Astrocyte of the spinal cord (primary cell): ENCODE measurements around the gene CDKAL1.

Experiments
- DNase-seq: peaks from one replicate; pipeline ENCODE4 v3.0.0; 2011; ENCODE audit warnings: low read depth, low spot score
- H3K4me3 ChIP-seq: 2 replicates; pipeline ENCODE4 v1.5.1; 2011; ENCODE audit warnings: low read depth, mild to moderate bottlenecking, low read length, moderate library complexity
- in situ Hi-C: cut with HindIII; loops from 2 replicates; pipeline ENCODE4 v1.10.0; 2017; ENCODE audit warnings: low sequenced_read_pairs
- TF ChIP-seq, protein P1 (sequence below): IDR thresholded peaks from 2 replicates; pipeline ENCODE4 v1.5.1; 2012; ENCODE audit warnings: low read depth, mild to moderate bottlenecking, low read length, inconsistent platforms

The CDKAL1 gene

DNA sequence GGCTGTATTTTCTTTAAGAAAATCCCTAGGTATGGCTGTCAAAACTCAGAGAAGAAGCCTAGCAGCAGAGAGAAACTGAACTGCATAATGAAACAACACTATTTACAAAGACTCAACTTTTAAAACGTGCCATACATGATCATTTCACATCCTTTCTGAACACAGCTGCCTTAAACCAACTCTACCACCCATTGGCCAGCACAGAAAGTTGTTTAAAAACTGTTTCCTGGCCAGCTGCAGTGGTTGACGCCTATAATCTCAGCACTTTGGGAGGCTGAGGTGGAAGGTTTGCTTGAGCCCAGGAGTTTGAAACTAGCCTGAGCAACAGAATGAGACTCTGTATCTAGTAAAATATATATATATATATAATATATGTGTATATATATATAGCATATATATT is 722.9 kb downstream of the CDKAL1 start:
- TF ChIP-seq, protein P1, sequence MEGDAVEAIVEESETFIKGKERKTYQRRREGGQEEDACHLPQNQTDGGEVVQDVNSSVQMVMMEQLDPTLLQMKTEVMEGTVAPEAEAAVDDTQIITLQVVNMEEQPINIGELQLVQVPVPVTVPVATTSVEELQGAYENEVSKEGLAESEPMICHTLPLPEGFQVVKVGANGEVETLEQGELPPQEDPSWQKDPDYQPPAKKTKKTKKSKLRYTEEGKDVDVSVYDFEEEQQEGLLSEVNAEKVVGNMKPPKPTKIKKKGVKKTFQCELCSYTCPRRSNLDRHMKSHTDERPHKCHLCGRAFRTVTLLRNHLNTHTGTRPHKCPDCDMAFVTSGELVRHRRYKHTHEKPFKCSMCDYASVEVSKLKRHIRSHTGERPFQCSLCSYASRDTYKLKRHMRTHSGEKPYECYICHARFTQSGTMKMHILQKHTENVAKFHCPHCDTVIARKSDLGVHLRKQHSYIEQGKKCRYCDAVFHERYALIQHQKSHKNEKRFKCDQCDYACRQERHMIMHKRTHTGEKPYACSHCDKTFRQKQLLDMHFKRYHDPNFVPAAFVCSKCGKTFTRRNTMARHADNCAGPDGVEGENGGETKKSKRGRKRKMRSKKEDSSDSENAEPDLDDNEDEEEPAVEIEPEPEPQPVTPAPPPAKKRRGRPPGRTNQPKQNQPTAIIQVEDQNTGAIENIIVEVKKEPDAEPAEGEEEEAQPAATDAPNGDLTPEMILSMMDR, result no peak
- H3K4me3 ChIP-seq, result no peak overlapping the region
- in situ Hi-C loops, result no loop called here
- DNase-seq, result no peak

DNA sequence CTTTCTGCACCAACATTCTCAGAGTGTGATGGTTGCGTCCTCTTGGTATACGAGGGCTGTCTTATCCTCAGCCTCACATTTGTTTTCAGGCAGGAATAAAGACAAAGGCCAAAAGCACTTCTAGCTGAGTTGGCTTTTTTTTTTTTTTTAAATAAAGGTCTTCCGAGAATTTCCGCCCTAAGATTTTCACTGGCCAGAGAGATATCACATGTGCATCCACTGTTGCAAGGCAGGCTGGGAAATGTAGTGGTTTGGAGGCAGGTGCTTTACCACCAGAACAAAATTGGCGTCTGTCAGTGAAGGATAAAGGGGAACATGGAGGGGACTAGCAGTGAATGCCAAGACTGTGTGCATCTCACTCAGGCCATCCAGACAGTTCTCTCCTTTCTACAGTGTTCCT is 724.4 kb downstream of the CDKAL1 start:
- TF ChIP-seq, protein P1, result no peak
- in situ Hi-C loops, result no loop called here
- no peak overlapping the region for H3K4me3 ChIP-seq
- no peak for DNase-seq

DNA sequence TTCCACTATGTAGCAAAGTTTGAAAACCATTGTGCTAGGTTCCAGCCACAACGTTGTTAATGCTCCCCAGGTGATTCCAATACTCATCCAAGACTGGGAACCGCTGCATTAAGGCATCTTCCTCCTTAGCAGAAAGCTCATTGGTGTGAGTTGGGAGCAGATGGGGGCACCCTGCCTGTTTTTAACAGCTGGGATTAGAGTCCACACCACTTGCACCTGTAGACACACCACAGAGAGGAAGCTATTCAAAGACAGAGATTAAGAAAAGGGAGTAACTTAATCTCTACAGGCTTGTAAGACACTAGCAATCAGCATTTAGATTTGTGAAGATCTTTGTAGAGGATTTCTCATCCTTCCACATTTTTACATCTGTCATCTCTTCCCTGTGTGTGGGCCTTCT is 725.4 kb downstream of the CDKAL1 start:
- no peak overlapping the region for H3K4me3 ChIP-seq
- in situ Hi-C loops, result no loop called here
- DNase-seq, result no peak
- TF ChIP-seq, protein P1, result no peak

DNA sequence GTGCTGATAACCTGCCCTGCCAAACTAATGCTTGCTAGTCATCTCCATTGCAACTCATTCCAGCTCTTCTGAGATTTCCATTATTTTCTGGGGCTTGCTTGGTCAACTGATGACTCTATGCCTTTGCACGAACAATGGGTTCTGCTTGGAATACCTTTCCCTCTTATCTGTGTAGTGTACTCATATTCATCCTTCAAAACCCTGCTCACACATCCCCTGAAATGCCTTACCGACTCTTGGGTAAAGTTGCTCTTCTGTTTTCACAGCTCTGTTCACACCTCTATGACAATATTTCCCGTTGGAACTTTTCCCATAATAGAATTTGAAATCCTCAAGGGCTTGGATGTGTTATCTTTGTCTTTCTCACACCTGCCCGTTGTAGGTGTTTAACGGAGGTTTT is 728.2 kb downstream of the CDKAL1 start:
- TF ChIP-seq, protein P1, result no peak
- no peak overlapping the region for H3K4me3 ChIP-seq
- in situ Hi-C loops, result no loop called here
- no peak for DNase-seq

DNA sequence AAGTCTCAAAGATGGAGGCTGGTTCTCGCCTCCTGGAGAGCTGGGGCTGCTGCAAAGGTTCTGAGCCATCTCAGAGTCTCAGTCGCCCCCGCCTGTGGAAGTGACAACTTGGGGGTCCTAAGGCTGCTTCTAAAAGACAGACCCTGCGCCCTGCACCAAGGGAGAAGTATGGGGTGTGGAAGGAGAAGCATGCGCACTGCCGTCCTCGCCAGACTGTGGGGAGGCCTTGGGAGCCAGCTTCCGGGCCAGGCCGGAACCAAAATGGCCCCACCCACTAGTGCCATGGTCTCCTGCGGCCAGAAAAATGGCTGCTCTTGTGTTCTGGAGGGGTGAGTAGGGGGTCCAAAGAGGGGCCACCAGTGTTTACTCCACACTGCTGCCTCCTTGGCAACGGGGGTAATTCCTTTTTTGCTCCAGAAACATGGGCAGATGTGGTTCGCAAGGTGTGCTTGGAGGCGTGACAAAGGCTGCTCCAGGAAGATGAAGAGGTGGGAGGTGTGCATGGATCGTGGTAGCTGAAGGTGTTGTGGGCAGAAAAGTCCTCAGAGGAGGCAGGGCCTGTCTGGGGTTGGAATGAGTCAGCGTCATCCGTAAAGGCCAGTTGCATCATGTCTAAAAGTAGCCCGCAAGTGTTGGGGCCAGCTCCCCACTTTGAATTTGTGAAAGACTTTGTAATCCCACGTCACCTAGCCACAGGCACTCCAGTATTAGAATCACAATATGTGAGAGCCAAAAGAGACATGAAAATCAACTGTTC is 729.5 kb downstream of the CDKAL1 start:
- TF ChIP-seq, protein P1, result no peak
- in situ Hi-C loops, result no loop called here
- no peak overlapping the region for H3K4me3 ChIP-seq
- peak; percentile 22 for DNase-seq

DNA sequence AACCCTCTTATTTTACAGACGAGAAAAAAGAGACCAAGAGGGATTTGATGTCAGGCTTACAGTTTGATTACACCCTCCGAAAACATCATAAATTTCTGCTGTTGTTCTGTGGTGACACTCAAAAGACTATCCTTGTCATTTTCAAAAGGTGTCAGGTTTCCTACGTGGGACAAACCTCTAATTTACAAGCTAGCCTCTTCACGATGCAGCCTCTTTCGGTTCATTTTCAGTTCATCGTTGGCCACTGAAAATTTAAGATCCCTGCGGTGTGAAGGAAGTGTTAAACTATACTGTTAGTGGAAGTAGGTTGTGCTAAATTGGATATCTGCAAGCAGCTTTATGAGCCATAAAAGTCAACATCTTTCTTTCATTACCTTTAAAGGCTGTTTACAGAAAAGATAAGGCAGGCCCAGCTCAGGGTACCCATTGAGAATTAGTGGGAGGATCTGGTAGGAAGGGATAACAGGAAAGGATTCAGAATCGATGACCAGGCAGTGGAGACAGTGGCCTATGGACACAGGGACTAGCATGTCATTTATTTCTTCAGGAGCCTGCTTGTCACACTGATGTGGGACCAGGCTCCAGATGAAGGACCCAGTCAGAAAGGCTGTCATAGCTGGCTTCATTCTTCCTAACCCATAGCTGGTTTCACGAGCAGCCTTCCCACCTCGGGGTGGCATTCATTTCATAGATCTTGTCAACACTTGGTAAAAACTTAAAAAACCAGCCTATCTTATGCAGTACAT is 730.2 kb downstream of the CDKAL1 start:
- TF ChIP-seq, protein P1, result no peak
- DNase-seq, result no peak
- H3K4me3 ChIP-seq, result no peak overlapping the region
- in situ Hi-C loops, result no loop called here
